Measurements from ENCODE around the gene FMNL2.

GRCh38 chr2:152436148-152436547 is 101.2 kb downstream of the FMNL2 start:
- TF ChIP-seq, protein P1, sequence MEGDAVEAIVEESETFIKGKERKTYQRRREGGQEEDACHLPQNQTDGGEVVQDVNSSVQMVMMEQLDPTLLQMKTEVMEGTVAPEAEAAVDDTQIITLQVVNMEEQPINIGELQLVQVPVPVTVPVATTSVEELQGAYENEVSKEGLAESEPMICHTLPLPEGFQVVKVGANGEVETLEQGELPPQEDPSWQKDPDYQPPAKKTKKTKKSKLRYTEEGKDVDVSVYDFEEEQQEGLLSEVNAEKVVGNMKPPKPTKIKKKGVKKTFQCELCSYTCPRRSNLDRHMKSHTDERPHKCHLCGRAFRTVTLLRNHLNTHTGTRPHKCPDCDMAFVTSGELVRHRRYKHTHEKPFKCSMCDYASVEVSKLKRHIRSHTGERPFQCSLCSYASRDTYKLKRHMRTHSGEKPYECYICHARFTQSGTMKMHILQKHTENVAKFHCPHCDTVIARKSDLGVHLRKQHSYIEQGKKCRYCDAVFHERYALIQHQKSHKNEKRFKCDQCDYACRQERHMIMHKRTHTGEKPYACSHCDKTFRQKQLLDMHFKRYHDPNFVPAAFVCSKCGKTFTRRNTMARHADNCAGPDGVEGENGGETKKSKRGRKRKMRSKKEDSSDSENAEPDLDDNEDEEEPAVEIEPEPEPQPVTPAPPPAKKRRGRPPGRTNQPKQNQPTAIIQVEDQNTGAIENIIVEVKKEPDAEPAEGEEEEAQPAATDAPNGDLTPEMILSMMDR (IDR thresholded peaks at IDR 0.05; ENCODE audit: low read length) = no peak
- no peak for TF ChIP-seq EZH2 (IDR thresholded peaks at IDR 0.05; ENCODE audit: borderline replicate concordance, low read length)
